Neural progenitor cell (in vitro differentiated cells): Measurements from ENCODE around the gene TUFT1. TPM values are rescaled to one million over a fixed set of nuclear protein-coding genes. Genes with fewer than 3 reads are reported as not detected.
A peak's percentile ranks its signal among the peaks of the same experiment; 100 is the strongest.

Experiments used
- DNase-seq: peaks from one replicate; pipeline ENCODE4 v3.0.0-alpha.2; 2016; ENCODE audit warnings: low spot score
- H2AFZ ChIP-seq: fragments of 200-600 bp; sonication (generic); replicated peaks from 2 replicates; pipeline ENCODE4 v1.6.1; 2016; ENCODE audit warnings: antibody characterized with exemption
- H3F3A ChIP-seq: fragments of 200-600 bp; sonication (generic); 2 replicates; pipeline ENCODE4 v1.6.1; 2016; ENCODE audit warnings: antibody characterized with exemption, low read depth
- H3K27ac ChIP-seq: fragments of 200-600 bp; sonication (generic); 2 replicates; pipeline ENCODE4 v1.5.1; 2016; ENCODE audit warnings: mild to moderate bottlenecking
- H3K27me3 ChIP-seq: fragments of 200-600 bp; sonication (generic); 2 replicates; pipeline ENCODE4 v1.6.1; 2016; ENCODE audit warnings: mild to moderate bottlenecking, moderate library complexity
- H3K36me3 ChIP-seq: fragments of 200-600 bp; sonication (generic); 2 replicates; pipeline ENCODE4 v1.5.1; 2016
- H3K4me1 ChIP-seq: fragments of 200-600 bp; sonication (generic); 2 replicates; pipeline ENCODE4 v1.6.1; 2016; ENCODE audit warnings: mixed run types
- H3K4me2 ChIP-seq: fragments of 200-600 bp; sonication (generic); 2 replicates; pipeline ENCODE4 v1.6.1; 2016
- H3K4me3 ChIP-seq: fragments of 200-600 bp; sonication (generic); 2 replicates; pipeline ENCODE4 v1.5.1; 2016
- H3K79me2 ChIP-seq: fragments of 200-600 bp; sonication (generic); 2 replicates; pipeline ENCODE4 v1.6.1; 2016; ENCODE audit warnings: low read depth
- H3K9ac ChIP-seq: fragments of 200-600 bp; sonication (generic); 2 replicates; pipeline ENCODE4 v1.6.1; 2016
- H3K9me3 ChIP-seq: fragments of 200-600 bp; sonication (generic); 2 replicates; pipeline ENCODE4 v1.5.1; 2016; ENCODE audit warnings: low read depth
- H4K20me1 ChIP-seq: fragments of 200-600 bp; sonication (generic); 2 replicates; pipeline ENCODE4 v1.6.1; 2016; ENCODE audit warnings: low read depth
- H3K27ac Mint-ChIP-seq: 3 replicates; pipeline ENCODE4 v1.8.0; 2021; ENCODE audit warnings: mixed read lengths
- H3K27me3 Mint-ChIP-seq: 2 replicates; pipeline ENCODE4 v1.8.0; 2022; ENCODE audit warnings: low read depth, mild to moderate bottlenecking, inconsistent platforms, moderate library complexity, mixed read lengths; ENCODE audit not compliant: insufficient read depth
- H3K36me3 Mint-ChIP-seq: 3 replicates; pipeline ENCODE4 v1.8.0; 2021; ENCODE audit warnings: mixed read lengths
- H3K4me1 Mint-ChIP-seq: 3 replicates; pipeline ENCODE4 v1.8.0; 2021; ENCODE audit warnings: mixed read lengths
- H3K4me3 Mint-ChIP-seq: 3 replicates; pipeline ENCODE4 v1.8.0; 2021; ENCODE audit warnings: mild to moderate bottlenecking, moderate library complexity, mixed read lengths
- H3K9me3 Mint-ChIP-seq: 3 replicates; pipeline ENCODE4 v1.8.0; 2020; ENCODE audit warnings: mixed read lengths
- CTCF ChIP-seq: fragments of 200-600 bp; sonication (generic); IDR thresholded peaks from 2 replicates; pipeline ENCODE4 v1.5.1; 2017; ENCODE audit warnings: antibody characterized with exemption, mild to moderate bottlenecking
- EZH2 ChIP-seq: fragments of 200-600 bp; sonication (generic); IDR thresholded peaks from 2 replicates; pipeline ENCODE4 v1.6.1; 2017; ENCODE audit warnings: antibody characterized with exemption, mild to moderate bottlenecking, moderate library complexity
- EZH2phosphoT487 ChIP-seq: fragments of 200-600 bp; sonication (generic); IDR thresholded peaks from 2 replicates; pipeline ENCODE4 v1.6.1; 2017; ENCODE audit warnings: antibody characterized with exemption
- total RNA-seq: library from RNA; depleted of rRNA; stranded (reverse); fragments of >200 nt; gene quantifications from 2 replicates; pipeline ENCODE4 v1.2.3, GENCODE V29; 2015; ENCODE audit warnings: low replicate concordance

Gene TUFT1
- total RNA-seq, 1 donor from 2014 or later = 9.3 TPM

GRCh38 chr1:151539321-151540020, 638 bp upstream of the TUFT1 start:
- Mint-ChIP-seq H3K27me3 (peaks cover 8% of the 10 kb centered on the region), H3K36me3 (peaks cover 6% of the 10 kb centered on the region), H3K4me1 (peaks cover 28% of the 10 kb centered on the region), H3K4me3 (peak overlapping the region; percentile 98), H3K27ac (no peak overlapping the region), H3K9me3 (no peaks in the 10 kb centered on the region)
- TF ChIP-seq EZH2 = no peak
- no peak for TF ChIP-seq EZH2phosphoT487
- no peak for TF ChIP-seq CTCF
- Histone ChIP-seq H4K20me1 (peaks cover 12% of the 10 kb centered on the region), H3K9ac (no peak overlapping the region), H3K4me1 (peaks cover 6% of the 10 kb centered on the region), H3K36me3 (no peaks in the 10 kb centered on the region), H2AFZ (peak overlapping the region; percentile 69), H3K79me2 (peaks cover 20% of the 10 kb centered on the region), H3K4me3 (peak overlapping the region; percentile 81), H3K4me2 (peak overlapping the region; percentile 82), H3K27me3 (no peaks in the 10 kb centered on the region), H3F3A (peaks cover 24% of the 10 kb centered on the region), H3K27ac (no peak overlapping the region), H3K9me3 (no peaks in the 10 kb centered on the region)
- DNase-seq = peak; percentile 52

DNA sequence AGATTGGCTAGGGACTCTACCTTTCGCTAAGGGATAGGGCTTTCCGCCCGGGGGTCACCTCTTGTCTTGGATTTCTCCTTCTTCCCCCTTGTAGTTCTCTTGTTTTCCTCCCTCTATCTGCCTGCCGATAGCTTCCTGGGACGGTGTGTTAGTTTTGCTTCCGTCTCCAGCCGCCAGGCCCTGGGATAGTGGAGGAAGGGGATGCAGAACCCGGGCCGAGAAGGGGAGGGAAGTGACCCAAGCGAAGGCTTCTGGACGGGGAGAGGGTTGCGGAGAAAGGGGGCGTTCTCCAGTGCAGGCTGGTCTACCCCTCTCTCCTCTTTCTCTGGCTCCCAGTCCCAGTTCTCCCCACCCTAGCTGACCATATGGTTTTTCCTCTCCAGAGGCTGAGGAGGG, 871 bp downstream of the TUFT1 start:
- peaks cover 18% of the 10 kb centered on the region for H3K4me1 Mint-ChIP-seq
- peaks cover 7% of the 10 kb centered on the region for H3K27me3 Mint-ChIP-seq
- H3K4me2 ChIP-seq = peak overlapping the region; percentile 82
- no peaks in the 10 kb centered on the region for H3K27me3 ChIP-seq
- H4K20me1 ChIP-seq = peaks cover 12% of the 10 kb centered on the region
- H3F3A ChIP-seq = peaks cover 24% of the 10 kb centered on the region
- H3K27ac ChIP-seq = no peak overlapping the region
- no peak overlapping the region for H3K27ac Mint-ChIP-seq
- H2AFZ ChIP-seq = peak overlapping the region; percentile 87
- no peaks in the 10 kb centered on the region for H3K9me3 ChIP-seq
- TF ChIP-seq EZH2phosphoT487 = no peak
- no peak for TF ChIP-seq CTCF
- no peak for TF ChIP-seq EZH2
- peak overlapping the region; percentile 81 for H3K4me3 ChIP-seq
- H3K4me3 Mint-ChIP-seq = peak overlapping the region; percentile 98
- H3K9ac ChIP-seq = peak overlapping the region; percentile 39
- H3K79me2 ChIP-seq = peaks cover 20% of the 10 kb centered on the region
- H3K4me1 ChIP-seq = peaks cover 6% of the 10 kb centered on the region
- peaks cover 8% of the 10 kb centered on the region for H3K36me3 Mint-ChIP-seq
- no peaks in the 10 kb centered on the region for H3K36me3 ChIP-seq
- DNase-seq = peak; percentile 63
- H3K9me3 Mint-ChIP-seq = no peaks in the 10 kb centered on the region

GRCh38 chr1:151541752-151542151, 1.6 kb downstream of the TUFT1 start:
- TF ChIP-seq EZH2phosphoT487 (no peak), EZH2 (no peak)
- H3K4me1 ChIP-seq = peaks cover 7% of the 10 kb centered on the region
- peaks cover 12% of the 10 kb centered on the region for H4K20me1 ChIP-seq
- no peak for DNase-seq
- H3K27ac ChIP-seq = no peak overlapping the region
- peaks cover 26% of the 10 kb centered on the region for H3F3A ChIP-seq
- no peaks in the 10 kb centered on the region for H3K36me3 ChIP-seq
- no peaks in the 10 kb centered on the region for H3K27me3 ChIP-seq
- H3K4me3 ChIP-seq = peak overlapping the region; percentile 81
- H3K9me3 ChIP-seq = no peaks in the 10 kb centered on the region
- peak overlapping the region; percentile 82 for H3K4me2 ChIP-seq
- no peak overlapping the region for H3K27ac Mint-ChIP-seq
- H3K36me3 Mint-ChIP-seq = peaks cover 4% of the 10 kb centered on the region
- no peak overlapping the region for H2AFZ ChIP-seq
- H3K9me3 Mint-ChIP-seq = no peaks in the 10 kb centered on the region
- H3K27me3 Mint-ChIP-seq = peaks cover 4% of the 10 kb centered on the region
- no peak overlapping the region for H3K9ac ChIP-seq
- peaks cover 18% of the 10 kb centered on the region for H3K4me1 Mint-ChIP-seq
- H3K4me3 Mint-ChIP-seq = peak overlapping the region; percentile 98
- H3K79me2 ChIP-seq = peaks cover 20% of the 10 kb centered on the region

- Mint-ChIP-seq H3K4me1 (peaks cover 27% of the 10 kb centered on the region), H3K27me3 (peaks cover 4% of the 10 kb centered on the region), H3K4me3 (no peak overlapping the region), H3K27ac (no peak overlapping the region), H3K9me3 (no peaks in the 10 kb centered on the region), H3K36me3 (peaks cover 4% of the 10 kb centered on the region)
- TF ChIP-seq EZH2phosphoT487 (no peak), EZH2 (no peak), CTCF (no peak)
- no peak overlapping the region for H3K9ac ChIP-seq
- DNase-seq = no peak
- no peak overlapping the region for H3K4me2 ChIP-seq
- H2AFZ ChIP-seq = no peak overlapping the region
- H3K36me3 ChIP-seq = no peaks in the 10 kb centered on the region
- no peak overlapping the region for H3K27ac ChIP-seq
- peaks cover 12% of the 10 kb centered on the region for H4K20me1 ChIP-seq
- no peaks in the 10 kb centered on the region for H3K9me3 ChIP-seq
- H3K79me2 ChIP-seq = peaks cover 20% of the 10 kb centered on the region
- H3F3A ChIP-seq = peaks cover 36% of the 10 kb centered on the region
- H3K27me3 ChIP-seq = no peaks in the 10 kb centered on the region
- H3K4me1 ChIP-seq = peaks cover 17% of the 10 kb centered on the region
- H3K4me3 ChIP-seq = no peak overlapping the region
These were observed 2.6 kb downstream of the TUFT1 start for GRCh38 chr1:151542710-151543129.
